ENCODE data around the gene SEC22C.
A peak's percentile ranks its signal among the peaks of the same experiment; 100 is the strongest.
"Not testable (repeated sequence)": the region's sequence is repeated elsewhere in the genome, so short reads cannot be mapped to it uniquely, and the experiment has no call there.

SEC22C gene

GRCh38 chr3:42588625-42589024 lies 6.9 kb upstream of the SEC22C start:
- no peak overlapping the region for H3K4me3 ChIP-seq (ENCODE audit: low read depth, low read length)
- DNase-seq (ENCODE audit: low read depth), result no peak

- peak overlapping the region; percentile 87 for H3K4me3 ChIP-seq (ENCODE audit: low read depth, low read length)
- DNase-seq (ENCODE audit: low read depth), result no peak
Measured at GRCh38 chr3:42582474-42583070, 805 bp upstream of the SEC22C start.

- DNase-seq (ENCODE audit: low read depth), result no peak
- peak overlapping the region; percentile 87 for H3K4me3 ChIP-seq (ENCODE audit: low read depth, low read length)
Measured at GRCh38 chr3:42581400-42581708, 413 bp downstream of the SEC22C start.

GRCh38 chr3:42579346-42579745 lies 2.4 kb downstream of the SEC22C start:
- not testable (repeated sequence) for H3K4me3 ChIP-seq (ENCODE audit: low read depth, low read length); DNase-seq (ENCODE audit: low read depth)

- DNase-seq (ENCODE audit: low read depth), result no peak
- H3K4me3 ChIP-seq (ENCODE audit: low read depth, low read length), result no peak overlapping the region
Measured at GRCh38 chr3:42578054-42578453, 3.7 kb downstream of the SEC22C start.

- H3K4me3 ChIP-seq (ENCODE audit: low read depth, low read length), result no peak overlapping the region
- no peak for DNase-seq (ENCODE audit: low read depth)
Measured at GRCh38 chr3:42575137-42575741, 6.5 kb downstream of the SEC22C start.

GRCh38 chr3:42572278-42572677 lies 9.5 kb downstream of the SEC22C start:
- H3K4me3 ChIP-seq (ENCODE audit: low read depth, low read length), result no peak overlapping the region
- no peak for DNase-seq (ENCODE audit: low read depth)

GRCh38 chr3:42569593-42570142 lies 12.1 kb downstream of the SEC22C start:
- DNase-seq (ENCODE audit: low read depth), result no peak

GRCh38 chr3:42562047-42562907 lies 19.5 kb downstream of the SEC22C start:
- DNase-seq (ENCODE audit: low read depth), result no peak
- no peak overlapping the region for H3K4me3 ChIP-seq (ENCODE audit: low read depth, low read length)

More at GRCh38 chr3:42569593-42570142, 12.1 kb downstream of the SEC22C start:
- H3K4me3 ChIP-seq (ENCODE audit: low read depth, low read length), result no peak overlapping the region

GRCh38 chr3:42557854-42558253 lies 23.9 kb downstream of the SEC22C start:
- H3K4me3 ChIP-seq (ENCODE audit: low read depth, low read length), result no peak overlapping the region
- no peak for DNase-seq (ENCODE audit: low read depth)

- not testable (repeated sequence) for H3K4me3 ChIP-seq (ENCODE audit: low read depth, low read length); DNase-seq (ENCODE audit: low read depth)
Measured at GRCh38 chr3:42556817-42557216, 24.9 kb downstream of the SEC22C start.

GRCh38 chr3:42556089-42556632 lies 25.6 kb downstream of the SEC22C start:
- DNase-seq (ENCODE audit: low read depth), result no peak
- no peak overlapping the region for H3K4me3 ChIP-seq (ENCODE audit: low read depth, low read length)

- DNase-seq (ENCODE audit: low read depth), result no peak
- no peak overlapping the region for H3K4me3 ChIP-seq (ENCODE audit: low read depth, low read length)
Measured at GRCh38 chr3:42552830-42553229, 28.9 kb downstream of the SEC22C start.

GRCh38 chr3:42550250-42550649 lies 31.5 kb downstream of the SEC22C start:
- no peak for DNase-seq (ENCODE audit: low read depth)

GRCh38 chr3:42549131-42549530 lies 32.6 kb downstream of the SEC22C start:
- no peak overlapping the region for H3K4me3 ChIP-seq (ENCODE audit: low read depth, low read length)
- no peak for DNase-seq (ENCODE audit: low read depth)

More at GRCh38 chr3:42550250-42550649, 31.5 kb downstream of the SEC22C start:
- H3K4me3 ChIP-seq (ENCODE audit: low read depth, low read length), result no peak overlapping the region

GRCh38 chr3:42547401-42547945 lies 34.3 kb downstream of the SEC22C start:
- no peak overlapping the region for H3K4me3 ChIP-seq (ENCODE audit: low read depth, low read length)
- DNase-seq (ENCODE audit: low read depth), result no peak

- no peak for DNase-seq (ENCODE audit: low read depth)
- no peak overlapping the region for H3K4me3 ChIP-seq (ENCODE audit: low read depth, low read length)
Measured at GRCh38 chr3:42546691-42547213, 35.0 kb downstream of the SEC22C start.

GRCh38 chr3:42545284-42545900 lies 36.4 kb downstream of the SEC22C start:
- no peak overlapping the region for H3K4me3 ChIP-seq (ENCODE audit: low read depth, low read length)
- no peak for DNase-seq (ENCODE audit: low read depth)
